Liver (tissue), 9 donors: ENCODE data around the gene TSEN34. TPM values are rescaled to one million over a fixed set of nuclear protein-coding genes. Genes with fewer than 3 reads are reported as not detected.
"Not testable (repeated sequence)": the region's sequence is repeated elsewhere in the genome, so short reads cannot be mapped to it uniquely, and the experiment has no call there.

Source experiments
- DNase-seq: peaks from one replicate; pipeline ENCODE4 v3.0.0-alpha.2; 2017; ENCODE audit warnings: low spot score
- H3K27ac ChIP-seq, 2 donors: one replicate each; pipeline ENCODE4 v1.7.0; 2013; ENCODE audit warnings: inconsistent platforms in 2 of 2, low read length in 2 of 2, control low read depth in 1 of 2, low read depth in 1 of 2, mild to moderate bottlenecking in 1 of 2
- H3K27me3 ChIP-seq, 4 donors: one replicate each; pipeline versions ENCODE4 v1.6.1 to v1.7.0; 2013; ENCODE audit warnings: low read length in 3 of 4, inconsistent platforms in 1 of 4, mild to moderate bottlenecking in 1 of 4, moderate library complexity in 1 of 4; ENCODE audit not compliant: control insufficient read depth in 4 of 4, insufficient read depth in 4 of 4
- H3K36me3 ChIP-seq, 4 donors: one replicate each; pipeline versions ENCODE4 v1.6.1 to v1.7.0; 2013; ENCODE audit warnings: low read length in 3 of 4, mild to moderate bottlenecking in 3 of 4, low read depth in 1 of 4, moderate library complexity in 1 of 4; ENCODE audit not compliant: control insufficient read depth in 4 of 4, insufficient read depth in 3 of 4
- H3K4me1 ChIP-seq, 4 donors: one replicate each; pipeline versions ENCODE4 v1.6.1 to v1.7.0; 2013; ENCODE audit warnings: low read length in 3 of 4, mild to moderate bottlenecking in 3 of 4, moderate library complexity in 1 of 4; ENCODE audit not compliant: control insufficient read depth in 4 of 4, insufficient read depth in 4 of 4
- H3K4me3 ChIP-seq, 3 donors: one replicate each; pipeline versions ENCODE4 v1.6.1 to v1.7.0; 2013; ENCODE audit warnings: low read length in 3 of 3, control low read depth in 1 of 3, low read depth in 1 of 3, mild to moderate bottlenecking in 1 of 3
- H3K9ac ChIP-seq, 2 donors: one replicate each; pipeline ENCODE4 v1.7.0; 2013; ENCODE audit warnings: low read length in 2 of 2, mild to moderate bottlenecking in 2 of 2, moderate library complexity in 2 of 2, control low read depth in 1 of 2, low read depth in 1 of 2
- H3K9me3 ChIP-seq, 4 donors: one replicate each; pipeline versions ENCODE4 v1.6.1 to v1.7.0; 2013; ENCODE audit warnings: low read length in 3 of 4; ENCODE audit not compliant: control insufficient read depth in 4 of 4
- WGBS: extraction: QIAGEN DNeasy Blood & Tissue Kit; methylation state at CpG from one replicate; pipeline ENCODE4 v1.1.7; 2013; 5-methylcytosine and 5-hydroxymethylcytosine counted together
- polyA plus RNA-seq, 2 donors: library from polyadenylated mRNA; stranded (reverse) in 1 of 2; unstranded in 1 of 2; fragments of 200-250 nt in 1 of 2; fragments of >200 nt in 1 of 2; fragmentation: Nextera tagmentation in 1 of 2; extraction: Ambion mirVana in 1 of 2; gene quantifications; one replicate each; pipeline versions ENCODE4 v1.2.1 to v1.2.3, GENCODE V29; 2013 to 2015
- total RNA-seq, 2 donors: library from RNA; depleted of rRNA; stranded (reverse); fragments of >200 nt; gene quantifications; one replicate each; pipeline ENCODE4 v1.2.3, GENCODE V29; 2014
- donor health status: healthy.
- donor health status: healthy.
- donor health status: healthy.
- donor health status: healthy.
- donor health status: healthy.

Gene TSEN34
- total and polyA plus RNA-seq, 4 donors, result 15.5 to 37.9 (median 24.6) TPM

GRCh38 chr19:54239491-54240371 lies 48.6 kb downstream of the TSEN34 start:
- WGBS, result 68% methylated on average over 16 of the region's 21 CpGs
- not testable (repeated sequence) for H3K4me3 ChIP-seq, H3K4me1 ChIP-seq, H3K36me3 ChIP-seq, DNase-seq, H3K27ac ChIP-seq, H3K27me3 ChIP-seq, H3K9ac ChIP-seq, H3K9me3 ChIP-seq

GRCh38 chr19:54240372-54241336 lies 49.5 kb downstream of the TSEN34 start:
- H3K9ac ChIP-seq, H3K9me3 ChIP-seq, H3K27me3 ChIP-seq, H3K27ac ChIP-seq, H3K4me1 ChIP-seq, H3K4me3 ChIP-seq, DNase-seq, H3K36me3 ChIP-seq: not testable (repeated sequence)
- WGBS, result 54% methylated on average over 16 of the region's 22 CpGs

- WGBS, result no CpG with 5 or more reads among the region's 4 CpGs
- DNase-seq, H3K27ac ChIP-seq: not testable (repeated sequence)
Observed at GRCh38 chr19:54242234-54242633, 51.1 kb downstream of the TSEN34 start.

GRCh38 chr19:54242646-54243045 lies 51.5 kb downstream of the TSEN34 start, which contains the start of gene LILRA6:
LILRA6 (minus strand) TSS chr19:54242790.
- not testable (repeated sequence) for H3K4me3 ChIP-seq, H3K36me3 ChIP-seq, H3K4me1 ChIP-seq, H3K27me3 ChIP-seq, H3K27ac ChIP-seq, H3K9me3 ChIP-seq, DNase-seq, H3K9ac ChIP-seq
- 53% methylated on average over 2 of the region's 6 CpGs for WGBS

More at GRCh38 chr19:54242234-54242633, 51.1 kb downstream of the TSEN34 start:
- H3K36me3 ChIP-seq, H3K9ac ChIP-seq, H3K9me3 ChIP-seq, H3K4me3 ChIP-seq, H3K27me3 ChIP-seq, H3K4me1 ChIP-seq: not testable (repeated sequence)

GRCh38 chr19:54243809-54244208 lies 52.7 kb downstream of the TSEN34 start:
- not testable (repeated sequence) for H3K27me3 ChIP-seq, DNase-seq, H3K36me3 ChIP-seq, H3K27ac ChIP-seq, H3K4me3 ChIP-seq, H3K4me1 ChIP-seq, H3K9me3 ChIP-seq, H3K9ac ChIP-seq
- 74% methylated on average over 6 of the region's 8 CpGs for WGBS

Other genes with a start within 250 kb of the TSEN34 start
- not detected for gene CACNG8, start 228.4 kb upstream of the TSEN34 start, total RNA-seq
- gene CACNG8, start 228.4 kb upstream of the TSEN34 start, polyA plus RNA-seq, result under 1 TPM in 1 of 2 donors, not detected in 1; under 0.01 TPM
- not detected for gene CACNG6, start 199.7 kb upstream of the TSEN34 start, total RNA-seq
- not detected for gene CACNG6, start 199.7 kb upstream of the TSEN34 start, polyA plus RNA-seq
- 1 to 10 TPM in 1 of 2 donors, not detected in 1; 1.3 TPM for gene VSTM1, start 127.4 kb upstream of the TSEN34 start, total RNA-seq
- under 1 TPM in 1 of 2 donors, not detected in 1; 0.07 TPM for gene VSTM1, start 127.4 kb upstream of the TSEN34 start, polyA plus RNA-seq
- not detected for gene TARM1, start 109.9 kb upstream of the TSEN34 start, total RNA-seq
- gene TARM1, start 109.9 kb upstream of the TSEN34 start, polyA plus RNA-seq, result not detected
- 1 to 10 TPM in 1 of 2 donors, under 1 TPM in 1; 0.65 to 1.0 TPM for gene OSCAR, start 90.5 kb upstream of the TSEN34 start, total RNA-seq
- 1 to 10 TPM in 1 of 2 donors, under 1 TPM in 1; 0.60 to 2.0 TPM for gene OSCAR, start 90.5 kb upstream of the TSEN34 start, polyA plus RNA-seq
- 10 to 100 TPM in 1 of 2 donors, 1 to 10 TPM in 1; 5.9 to 10.6 TPM for gene NDUFA3, start 88.5 kb upstream of the TSEN34 start, total RNA-seq
- gene NDUFA3, start 88.5 kb upstream of the TSEN34 start, polyA plus RNA-seq, result 100 to 1,000 TPM; 126 to 343 TPM
- 1 to 10 TPM; 2.4 to 4.9 TPM for gene TFPT, start 75.7 kb upstream of the TSEN34 start, total RNA-seq
- 1 to 10 TPM; 3.5 to 5.6 TPM for gene TFPT, start 75.7 kb upstream of the TSEN34 start, polyA plus RNA-seq
- 10 to 100 TPM; 23.8 to 33.0 TPM for gene PRPF31, start 75.6 kb upstream of the TSEN34 start, total RNA-seq
- 10 to 100 TPM; 25.8 to 31.7 TPM for gene PRPF31, start 75.6 kb upstream of the TSEN34 start, polyA plus RNA-seq
- gene CNOT3, start 53.5 kb upstream of the TSEN34 start, total RNA-seq, result 10 to 100 TPM in 1 of 2 donors, 1 to 10 TPM in 1; 6.3 to 13.0 TPM
- 10 to 100 TPM in 1 of 2 donors, 1 to 10 TPM in 1; 3.7 to 11.9 TPM for gene CNOT3, start 53.5 kb upstream of the TSEN34 start, polyA plus RNA-seq
- gene LENG1, start 31.6 kb upstream of the TSEN34 start, total RNA-seq, result 1 to 10 TPM; 2.6 to 3.0 TPM
- gene LENG1, start 31.6 kb upstream of the TSEN34 start, polyA plus RNA-seq, result 1 to 10 TPM; 2.8 to 4.4 TPM
- 1 to 10 TPM in 1 of 2 donors, under 1 TPM in 1; 0.23 to 1.8 TPM for gene TMC4, start 18.1 kb upstream of the TSEN34 start, total RNA-seq
- 1 to 10 TPM in 1 of 2 donors, under 1 TPM in 1; 0.92 to 2.4 TPM for gene TMC4, start 18.1 kb upstream of the TSEN34 start, polyA plus RNA-seq
- 10 to 100 TPM; 10.3 to 10.6 TPM for gene MBOAT7, start 1.7 kb upstream of the TSEN34 start, total RNA-seq
- 10 to 100 TPM; 19.3 to 31.5 TPM for gene MBOAT7, start 1.7 kb upstream of the TSEN34 start, polyA plus RNA-seq
- 1,000 to 10,000 TPM in 1 of 2 donors, 100 to 1,000 TPM in 1; 745 to 1,462 TPM for gene RPS9, start 9.6 kb downstream of the TSEN34 start, total RNA-seq
- 1,000 to 10,000 TPM in 1 of 2 donors, 100 to 1,000 TPM in 1; 290 to 1,080 TPM for gene RPS9, start 9.6 kb downstream of the TSEN34 start, polyA plus RNA-seq
- 10 to 100 TPM in 1 of 2 donors, 1 to 10 TPM in 1; 2.5 to 10.5 TPM for gene LILRB3, start 31.7 kb downstream of the TSEN34 start, total RNA-seq
- 1 to 10 TPM; 2.2 to 4.2 TPM for gene LILRB3, start 31.7 kb downstream of the TSEN34 start, polyA plus RNA-seq
- gene LILRA6, start 51.5 kb downstream of the TSEN34 start, total RNA-seq, result 1 to 10 TPM; 1.4 to 2.8 TPM
- gene LILRA6, start 51.5 kb downstream of the TSEN34 start, polyA plus RNA-seq, result 1 to 10 TPM; 1.0 to 1.9 TPM
- 1 to 10 TPM; 5.4 to 7.1 TPM for gene LILRB5, start 66.0 kb downstream of the TSEN34 start, total RNA-seq
- 10 to 100 TPM in 1 of 2 donors, 1 to 10 TPM in 1; 5.1 to 10.8 TPM for gene LILRB5, start 66.0 kb downstream of the TSEN34 start, polyA plus RNA-seq
- gene LILRB2, start 89.8 kb downstream of the TSEN34 start, total RNA-seq, result 1 to 10 TPM; 4.6 to 5.7 TPM
- gene LILRB2, start 89.8 kb downstream of the TSEN34 start, polyA plus RNA-seq, result 1 to 10 TPM; 2.2 to 6.1 TPM
- 1 to 10 TPM; 6.4 to 8.7 TPM for gene LILRA5, start 121.9 kb downstream of the TSEN34 start, total RNA-seq
- 1 to 10 TPM in 1 of 2 donors, under 1 TPM in 1; 0.58 to 2.8 TPM for gene LILRA5, start 121.9 kb downstream of the TSEN34 start, polyA plus RNA-seq
- gene LILRA4, start 147.9 kb downstream of the TSEN34 start, total RNA-seq, result under 1 TPM; 0.08 to 0.23 TPM
- gene LILRA4, start 147.9 kb downstream of the TSEN34 start, polyA plus RNA-seq, result under 1 TPM; 0.06 to 0.33 TPM
- 10 to 100 TPM in 1 of 2 donors, 1 to 10 TPM in 1; 4.5 to 16.3 TPM for gene LAIR1, start 173.6 kb downstream of the TSEN34 start, total RNA-seq
- 1 to 10 TPM; 1.2 to 5.1 TPM for gene LAIR1, start 173.6 kb downstream of the TSEN34 start, polyA plus RNA-seq
- gene TTYH1, start 224.2 kb downstream of the TSEN34 start, total RNA-seq, result 1 to 10 TPM in 1 of 2 donors, under 1 TPM in 1; 0.42 to 1.1 TPM
- under 1 TPM; 0.28 to 0.79 TPM for gene TTYH1, start 224.2 kb downstream of the TSEN34 start, polyA plus RNA-seq